MCF 10A (cell line): Measurements from ENCODE around the gene FCGBP. TPM values are rescaled to one million over a fixed set of nuclear protein-coding genes. Genes with fewer than 3 reads are reported as not detected.
A peak's percentile ranks its signal among the peaks of the same experiment; 100 is the strongest.

Experiments used
- BruUV-seq: library from RNA; stranded (reverse); fragments of 400-500 nt; replicated peaks from 2 replicates; lab custom pipeline; 2021; lab: Mats Ljungman, UMichigan
- CTCF ChIA-PET: fragments of 300-600 bp; sonication (Branson Sonifier 250); formaldehyde crosslinking; extraction: SDS; loops from one replicate; lab custom pipeline; 2021; ENCODE audit warnings: antibody characterized with exemption, inconsistent platforms; lab: Yijun Ruan, JAX
- POLR2A ChIA-PET: fragments of 300-600, 350-650 bp; sonication (Branson Sonifier 250); formaldehyde crosslinking; extraction: SDS; loops from one replicate; lab custom pipeline; 2020; ENCODE audit warnings: antibody characterized with exemption, inconsistent platforms; lab: Yijun Ruan, JAX
- DNase-seq: peaks from one replicate; pipeline ENCODE4 v3.0.0-alpha.2; 2018; ENCODE audit not compliant: unreplicated experiment
- H3K27ac Mint-ChIP-seq: one replicate; pipeline ENCODE4 v1.8.0; 2022; ENCODE audit warnings: mild to moderate bottlenecking, low read depth, mixed read lengths; ENCODE audit not compliant: unreplicated experiment
- H3K27me3 Mint-ChIP-seq: one replicate; pipeline ENCODE4 v1.8.0; 2022; ENCODE audit warnings: mixed read lengths; ENCODE audit not compliant: insufficient read depth, unreplicated experiment
- H3K36me3 Mint-ChIP-seq: one replicate; pipeline ENCODE4 v1.8.0; 2022; ENCODE audit warnings: mild to moderate bottlenecking, moderate library complexity, mixed read lengths; ENCODE audit not compliant: insufficient read depth, unreplicated experiment
- H3K4me1 Mint-ChIP-seq: one replicate; pipeline ENCODE4 v1.8.0; 2022; ENCODE audit warnings: mixed read lengths; ENCODE audit not compliant: insufficient read depth, unreplicated experiment
- H3K4me3 Mint-ChIP-seq: one replicate; pipeline ENCODE4 v1.8.0; 2022; ENCODE audit warnings: mild to moderate bottlenecking, moderate library complexity, mixed read lengths; ENCODE audit not compliant: unreplicated experiment
- H3K9me3 Mint-ChIP-seq: one replicate; pipeline ENCODE4 v1.8.0; 2022; ENCODE audit warnings: mixed read lengths; ENCODE audit not compliant: unreplicated experiment
- CTCF ChIP-seq: fragments of 200-600 bp; IDR thresholded peaks from one replicate; pipeline ENCODE4 v1.8.0; 2022; ENCODE audit warnings: antibody characterized with exemption, mild to moderate bottlenecking; ENCODE audit not compliant: unreplicated experiment
- intact Hi-C: fragments of 100-400 bp; cut with micrococcal nuclease; formaldehyde crosslinking; loops from 2 replicates; pipeline ENCODE4 v1.14.1; 2022
- total RNA-seq: library from RNA; stranded (reverse); gene quantifications from 2 replicates; pipeline ENCODE4 v1.2.3, GENCODE V29; 2022

The FCGBP gene
- total RNA-seq, 1 experiment from 2014 or later = 0.96 TPM

GRCh38 chr19:39946532-39946931 lies 12.1 kb upstream of the FCGBP start:
- CTCF ChIA-PET = interaction anchor here (0.6 to 0.7 kb wide), 2 partner anchors 22 to 39 kb away, joined by 3 read pairs; no protein-coding TSS in a partner anchor
- DNase-seq = peak; percentile 38
- TF ChIP-seq CTCF = no peak

DNA sequence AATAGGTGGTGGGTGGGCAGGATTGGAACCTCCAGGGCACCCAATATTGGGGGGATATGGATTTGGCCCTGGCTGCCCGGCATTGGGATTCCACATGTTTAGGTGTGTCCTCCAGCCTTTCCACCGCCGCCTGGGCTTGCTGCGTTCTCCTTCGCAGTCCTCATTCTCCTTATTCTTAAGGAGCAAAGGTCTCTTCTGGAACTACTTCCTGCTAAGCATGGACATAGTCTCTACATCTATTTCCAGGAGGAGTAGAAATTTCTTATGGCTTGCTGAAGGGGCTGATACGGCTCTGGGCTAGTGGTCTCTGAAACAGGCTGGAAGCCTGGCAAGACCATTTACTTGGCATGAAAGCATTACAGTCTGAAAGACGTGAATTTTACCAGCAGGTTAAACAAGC lies 9.2 kb upstream of the FCGBP start:
- ChIA-PET POLR2A (no interaction called here), CTCF (no interaction called here)
- H3K4me3 Mint-ChIP-seq = no peak overlapping the region
- no peak for TF ChIP-seq CTCF
- DNase-seq = no peak
- H3K4me1 Mint-ChIP-seq = no peaks in the 10 kb centered on the region
- no peaks in the 10 kb centered on the region for H3K9me3 Mint-ChIP-seq
- intact Hi-C loops = no loop called here
- H3K36me3 Mint-ChIP-seq = no peaks in the 10 kb centered on the region
- BruUV-seq = no TSS peak
- peaks cover 24% of the 10 kb centered on the region for H3K27me3 Mint-ChIP-seq
- H3K27ac Mint-ChIP-seq = no peak overlapping the region

More at GRCh38 chr19:39946532-39946931, 12.1 kb upstream of the FCGBP start:
- no TSS peak for BruUV-seq
- POLR2A ChIA-PET = interaction anchor here (0.6 kb wide), 1 partner anchor 228 kb away, joined by 3 read pairs; no protein-coding TSS in a partner anchor
- no peaks in the 10 kb centered on the region for H3K36me3 Mint-ChIP-seq
- no peaks in the 10 kb centered on the region for H3K9me3 Mint-ChIP-seq
- no peak overlapping the region for H3K27ac Mint-ChIP-seq
- no peaks in the 10 kb centered on the region for H3K27me3 Mint-ChIP-seq
- intact Hi-C loops = no loop called here
- no peaks in the 10 kb centered on the region for H3K4me1 Mint-ChIP-seq
- no peak overlapping the region for H3K4me3 Mint-ChIP-seq

DNA sequence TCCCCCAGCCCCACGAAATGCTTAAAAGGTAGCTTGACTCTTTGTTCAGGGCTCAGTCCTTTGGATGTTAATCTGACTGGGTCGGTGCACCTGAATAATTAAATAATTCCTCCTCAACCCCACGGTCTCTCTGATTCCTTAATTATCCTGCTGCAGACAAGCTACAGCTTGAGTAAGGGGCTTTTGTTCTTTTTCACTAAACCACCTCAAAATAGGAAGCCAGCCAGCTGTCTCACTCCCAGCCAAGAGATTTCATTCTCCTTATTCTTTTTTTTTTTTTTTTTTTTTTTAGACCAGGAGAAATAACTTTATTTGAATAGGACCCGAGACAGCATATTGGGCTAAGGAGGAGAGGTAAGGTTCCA lies 7.9 kb upstream of the FCGBP start:
- intact Hi-C loops = no loop called here
- Mint-ChIP-seq H3K36me3 (no peaks in the 10 kb centered on the region), H3K4me1 (no peaks in the 10 kb centered on the region), H3K27me3 (peaks cover 24% of the 10 kb centered on the region), H3K27ac (no peak overlapping the region), H3K4me3 (no peak overlapping the region), H3K9me3 (no peaks in the 10 kb centered on the region)
- BruUV-seq = no TSS peak
- ChIA-PET CTCF (interaction anchor here (1.2 kb wide), 1 partner anchor 28 kb away, joined by 3 read pairs; the partner anchor contains the start of gene PSMC4), POLR2A (no interaction called here)
- no peak for DNase-seq
- no peak for TF ChIP-seq CTCF

DNA sequence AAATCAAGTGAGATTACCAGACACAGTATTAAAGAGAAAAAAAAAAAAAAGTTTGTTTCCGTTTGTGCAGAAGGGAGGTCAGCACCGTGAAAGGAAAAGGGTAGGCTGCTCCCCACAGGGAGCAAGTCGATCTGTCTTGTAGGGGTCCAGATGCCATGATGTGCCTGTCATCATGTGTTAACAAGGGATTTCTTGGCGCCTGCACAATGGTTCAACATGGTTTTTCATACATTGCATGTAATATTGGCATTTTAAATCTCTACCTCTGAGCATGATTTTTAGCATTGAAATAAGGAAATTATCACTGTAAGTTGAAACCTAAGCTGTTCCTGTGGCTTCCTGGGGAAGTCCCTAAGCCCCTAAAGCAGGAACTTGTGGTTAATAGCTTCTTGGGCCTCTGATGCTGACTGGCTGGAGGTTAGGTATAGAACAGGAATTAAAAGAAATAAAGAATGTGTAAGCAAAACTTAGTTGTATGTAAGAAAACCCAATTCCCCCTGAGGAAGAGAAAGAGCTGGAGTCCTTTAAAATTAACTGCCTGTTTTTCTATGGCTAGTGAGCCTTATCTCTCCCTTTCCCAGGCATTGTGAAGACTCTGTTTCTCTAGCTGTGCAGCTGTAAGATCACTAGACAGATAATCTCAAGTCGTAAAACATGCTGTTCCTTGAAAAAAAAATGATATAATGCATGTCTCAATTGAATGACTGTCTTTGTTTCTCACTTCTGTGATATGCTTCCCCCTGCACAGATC lies 7.4 kb upstream of the FCGBP start:
- Mint-ChIP-seq H3K36me3 (no peaks in the 10 kb centered on the region), H3K27me3 (peaks cover 24% of the 10 kb centered on the region), H3K9me3 (no peaks in the 10 kb centered on the region), H3K4me3 (no peak overlapping the region), H3K4me1 (no peaks in the 10 kb centered on the region), H3K27ac (no peak overlapping the region)
- DNase-seq = peak; percentile 11
- TF ChIP-seq CTCF = no peak
- ChIA-PET CTCF (interaction anchor here (1.2 kb wide), 1 partner anchor 29 kb away, joined by 3 read pairs; the partner anchor contains the start of gene PSMC4), POLR2A (no interaction called here)
- intact Hi-C loops = no loop called here
- no TSS peak for BruUV-seq
